HG03108 (cell line): ENCODE results near the gene AKR1B1.
"Not testable (repeated sequence)": the region's sequence is repeated elsewhere in the genome, so short reads cannot be mapped to it uniquely, and the experiment has no call there.

Source experiments
- ATAC-seq: cut with Tn5 transposase; IDR thresholded peaks from one replicate; pipeline ENCODE4 v1.9.1; 2021; ENCODE audit warnings: moderate library complexity; ENCODE audit not compliant: unreplicated experiment

The AKR1B1 gene

DNA sequence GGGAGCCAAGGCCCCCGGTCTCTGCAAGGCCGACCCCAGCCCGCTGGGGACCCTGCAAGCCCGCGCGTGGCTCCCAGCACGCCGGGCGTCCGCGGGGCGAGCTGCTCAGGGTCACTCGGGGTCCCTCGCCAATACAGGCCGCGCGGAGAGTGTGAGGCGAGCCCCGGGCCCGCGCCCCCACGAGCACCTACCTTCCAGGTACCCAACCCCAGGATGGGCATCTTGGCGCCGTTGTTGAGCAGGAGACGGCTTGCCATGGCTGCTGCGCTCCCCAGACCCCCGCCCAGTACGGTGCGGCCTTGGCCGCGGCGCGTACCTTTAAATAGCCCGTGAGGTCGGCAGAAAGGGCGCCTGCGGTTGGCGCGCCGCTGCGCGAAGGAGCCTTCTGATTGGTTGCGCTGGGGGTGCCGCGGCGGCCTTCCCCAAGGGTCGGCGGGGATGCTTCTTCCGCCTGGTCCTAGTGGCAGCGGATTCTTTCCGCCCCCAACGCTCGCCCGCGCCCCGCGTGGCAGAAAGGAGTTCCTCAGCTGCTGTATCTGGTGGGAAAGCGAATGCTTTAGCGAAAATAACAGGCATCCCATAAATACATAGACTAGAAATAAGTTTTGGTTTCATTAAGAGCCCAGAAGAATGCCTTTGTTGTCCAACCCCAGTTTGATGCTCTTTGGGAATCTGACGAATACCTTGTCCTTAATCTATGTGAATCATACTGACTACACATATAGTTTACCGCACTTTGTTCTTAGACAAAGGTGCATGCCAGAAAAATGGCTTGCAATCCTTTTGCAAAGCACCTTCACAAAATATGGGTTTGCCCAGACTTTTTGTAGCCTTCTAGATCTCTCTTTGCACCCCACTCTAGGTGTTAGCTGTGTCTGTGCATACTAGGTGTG, at the start of gene AKR1B1:
AKR1B1 (minus strand) TSS at position 295 of the 893 bp plus-strand sequence; CDS start at position 257, 38 bp downstream.
- ATAC-seq, result peak; percentile 94

- no peak for ATAC-seq
These were observed 47.0 kb upstream of the AKR1B1 start for GRCh38 chr7:134505856-134506255.

DNA sequence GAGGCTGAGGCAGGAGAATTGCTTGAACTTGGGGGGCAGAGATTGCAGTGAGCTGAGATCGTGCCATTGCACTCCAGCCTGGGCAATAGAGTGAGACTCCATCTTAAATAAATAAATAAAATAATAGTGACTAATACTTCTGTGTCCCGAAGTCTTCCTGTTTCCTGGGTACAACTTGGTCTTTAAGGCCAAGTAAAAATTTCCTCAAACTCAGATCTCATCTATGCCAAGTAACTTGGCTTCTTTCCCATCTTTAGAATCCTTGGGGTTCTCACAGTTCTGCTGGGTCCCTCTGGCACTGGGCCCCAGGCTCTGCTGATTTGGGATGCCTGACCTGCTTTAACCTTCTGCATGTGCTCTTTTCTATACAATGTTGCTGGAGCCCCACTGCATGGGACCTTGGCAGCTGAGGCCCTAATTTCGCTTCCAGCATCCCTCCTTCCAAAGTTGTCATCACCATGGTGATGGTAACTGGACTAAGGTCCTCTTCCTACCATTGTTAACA, 45.8 kb upstream of the AKR1B1 start:
- ATAC-seq, result no peak

- no peak for ATAC-seq
These were observed 43.8 kb upstream of the AKR1B1 start for GRCh38 chr7:134502463-134503371.

DNA sequence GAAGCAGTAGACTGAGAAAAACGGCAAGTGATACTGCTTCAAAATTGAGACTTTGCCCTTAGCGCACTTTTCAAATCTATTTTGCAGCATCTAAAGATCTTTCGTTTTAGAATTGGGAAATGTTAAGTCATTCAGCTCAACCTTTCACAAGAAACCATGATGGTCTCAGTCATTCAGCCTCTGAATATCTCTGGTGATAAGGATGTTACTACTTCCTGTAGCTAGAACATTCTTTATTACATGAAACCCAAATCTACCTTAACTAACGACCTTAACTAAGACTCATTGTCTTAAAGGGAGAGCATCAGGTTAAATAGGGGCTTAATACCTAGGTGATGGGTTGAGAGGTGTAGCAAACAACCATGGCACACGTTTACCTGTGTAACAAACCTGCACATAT, 42.1 kb upstream of the AKR1B1 start:
- no peak for ATAC-seq

DNA sequence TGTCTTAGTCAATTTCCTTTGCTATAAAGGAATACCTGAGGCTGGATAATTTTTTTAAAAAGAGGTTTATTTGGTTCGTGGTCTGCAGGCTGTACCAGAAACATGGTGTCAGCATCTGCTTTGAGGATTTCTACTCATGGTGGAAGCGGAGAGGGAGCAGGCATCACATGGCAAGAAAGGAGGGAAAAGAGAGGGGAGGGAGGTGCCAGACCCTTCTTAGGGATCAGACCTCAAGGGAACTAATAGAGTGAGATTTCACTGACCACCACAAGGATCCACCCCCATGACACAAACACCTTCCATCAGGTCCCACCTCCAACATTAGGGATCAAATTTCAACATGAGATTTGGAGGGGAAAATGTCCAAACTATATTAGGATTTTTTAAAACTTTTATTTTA, 41.5 kb upstream of the AKR1B1 start:
- no peak for ATAC-seq

DNA sequence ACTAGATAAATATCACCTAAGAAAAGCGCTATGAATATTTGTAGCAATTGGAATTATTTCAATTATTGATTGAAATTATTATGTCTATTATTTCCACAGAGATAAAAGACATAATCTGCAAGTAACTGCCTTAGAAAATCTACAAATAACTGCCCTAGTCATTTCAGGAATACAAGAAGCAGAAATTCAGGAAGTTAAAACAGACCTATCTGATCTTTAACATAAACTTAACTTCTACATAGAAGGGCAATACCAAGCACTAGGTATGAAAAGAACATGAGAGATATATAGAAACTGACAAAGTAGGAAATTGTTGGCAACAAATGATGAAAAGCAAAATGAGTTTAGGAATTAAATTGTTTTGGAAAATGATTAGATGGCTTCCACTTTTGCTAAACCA, 36.6 kb upstream of the AKR1B1 start:
- no peak for ATAC-seq

- no peak for ATAC-seq
These were observed 34.2 kb upstream of the AKR1B1 start for GRCh38 chr7:134493091-134493490.

DNA sequence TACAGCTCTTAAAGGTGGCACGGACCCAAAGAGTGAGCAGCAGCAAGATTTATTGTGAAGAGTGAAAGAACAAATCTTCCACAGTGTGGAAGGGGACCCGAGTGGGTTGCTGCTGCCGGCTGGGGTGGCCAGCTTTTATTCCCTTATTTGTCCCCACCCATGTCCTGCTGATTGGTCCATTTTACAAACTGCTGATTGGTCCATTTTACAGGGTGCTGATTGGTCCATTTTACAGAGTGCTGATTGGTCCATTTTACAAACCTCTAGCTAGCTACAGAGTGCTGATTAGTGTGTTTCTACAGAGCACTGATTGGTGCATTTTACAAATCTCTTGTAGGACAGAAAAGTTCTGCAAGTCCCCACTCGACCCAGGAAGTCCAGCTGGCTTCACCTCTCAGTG, 28.8 kb upstream of the AKR1B1 start:
- not testable (repeated sequence) for ATAC-seq

DNA sequence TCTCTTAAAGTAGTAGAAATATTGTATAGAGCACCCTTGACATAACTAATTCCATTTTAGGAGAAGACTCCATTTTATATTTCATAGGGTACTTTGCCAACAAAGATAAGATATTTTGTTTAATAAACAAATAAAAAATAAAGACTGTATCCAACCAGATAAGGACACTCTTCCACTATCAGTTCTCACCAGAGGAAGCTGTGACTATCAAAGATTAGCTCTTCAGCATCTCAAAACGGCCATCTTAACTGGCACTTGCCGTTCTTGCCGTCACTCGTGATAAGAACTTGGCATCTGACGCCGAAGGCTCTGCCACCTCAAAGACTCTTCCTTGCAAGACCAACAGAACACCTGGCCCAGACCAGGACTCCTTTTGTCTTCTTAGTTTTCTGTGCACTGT, 26.3 kb upstream of the AKR1B1 start:
- no peak for ATAC-seq

GRCh38 chr7:134483296-134483695, 24.4 kb upstream of the AKR1B1 start:
- no peak for ATAC-seq

- ATAC-seq, result no peak
These were observed 24.0 kb upstream of the AKR1B1 start for GRCh38 chr7:134482858-134483257.

- no peak for ATAC-seq
These were observed 22.3 kb upstream of the AKR1B1 start for GRCh38 chr7:134481167-134481566.

- ATAC-seq, result no peak
These were observed 21.8 kb upstream of the AKR1B1 start for GRCh38 chr7:134480730-134481129.

DNA sequence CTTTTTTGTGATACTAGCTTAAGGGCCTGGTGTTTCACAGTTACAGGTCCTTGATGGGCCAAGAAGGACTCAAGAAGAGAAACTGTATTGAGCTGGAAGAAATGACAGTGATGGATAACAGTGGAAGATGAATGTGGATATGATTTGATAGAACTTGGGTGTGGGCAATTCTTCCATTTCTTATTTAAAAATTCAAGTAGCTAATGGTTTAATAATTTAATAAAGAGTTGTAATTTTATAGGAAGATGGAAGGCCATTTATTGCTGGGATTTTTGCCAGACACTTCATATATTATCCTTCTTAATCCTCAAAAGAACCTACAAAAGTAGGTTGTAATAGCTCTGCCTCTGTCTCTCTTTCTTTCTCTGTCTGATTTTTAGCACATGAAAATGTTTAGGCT, 21.3 kb upstream of the AKR1B1 start:
- no peak for ATAC-seq

GRCh38 chr7:134478707-134479106, 19.8 kb upstream of the AKR1B1 start:
- no peak for ATAC-seq

DNA sequence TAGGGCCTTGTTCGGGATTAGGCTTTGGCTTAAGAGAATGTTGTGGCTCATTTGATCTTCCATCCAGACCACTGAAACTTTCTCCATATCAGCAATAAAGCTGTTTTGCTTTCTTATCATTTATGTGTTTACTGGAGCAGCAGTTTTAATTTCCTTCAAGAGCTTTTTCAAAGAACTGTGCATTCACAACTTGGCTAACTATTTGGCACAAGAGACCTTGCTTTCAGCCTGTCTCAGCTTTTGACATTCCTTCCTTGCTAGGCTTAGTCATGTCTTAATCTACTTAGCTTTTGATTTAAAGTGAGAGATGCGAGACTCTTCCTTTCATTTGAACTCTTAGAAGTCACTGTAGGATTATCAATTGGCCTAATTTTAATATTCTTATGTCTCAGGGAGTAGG, 19.1 kb upstream of the AKR1B1 start:
- no peak for ATAC-seq

GRCh38 chr7:134476044-134476443, 17.1 kb upstream of the AKR1B1 start:
- ATAC-seq, result no peak

DNA sequence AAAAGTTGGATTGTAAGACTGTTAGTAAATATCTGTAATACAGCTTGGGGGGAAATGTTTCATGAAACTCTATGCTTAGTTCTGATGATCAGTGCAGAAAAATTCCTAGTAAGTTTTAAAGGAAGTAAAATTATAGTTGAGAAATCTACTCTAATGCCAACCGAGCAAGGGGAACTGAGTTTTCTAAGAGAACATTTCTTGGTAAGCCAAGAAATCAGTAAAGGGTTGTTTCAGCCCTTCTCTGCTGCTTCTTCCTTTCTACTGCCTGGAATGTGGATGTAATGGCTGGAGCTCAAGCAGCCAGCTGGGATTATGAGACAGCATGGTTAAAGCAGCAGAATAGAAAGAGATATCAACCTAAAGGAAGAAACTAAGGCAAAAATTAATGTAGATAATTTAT, 15.9 kb upstream of the AKR1B1 start:
- ATAC-seq, result no peak

- ATAC-seq, result no peak
These were observed 15.0 kb upstream of the AKR1B1 start for GRCh38 chr7:134473861-134474291.

DNA sequence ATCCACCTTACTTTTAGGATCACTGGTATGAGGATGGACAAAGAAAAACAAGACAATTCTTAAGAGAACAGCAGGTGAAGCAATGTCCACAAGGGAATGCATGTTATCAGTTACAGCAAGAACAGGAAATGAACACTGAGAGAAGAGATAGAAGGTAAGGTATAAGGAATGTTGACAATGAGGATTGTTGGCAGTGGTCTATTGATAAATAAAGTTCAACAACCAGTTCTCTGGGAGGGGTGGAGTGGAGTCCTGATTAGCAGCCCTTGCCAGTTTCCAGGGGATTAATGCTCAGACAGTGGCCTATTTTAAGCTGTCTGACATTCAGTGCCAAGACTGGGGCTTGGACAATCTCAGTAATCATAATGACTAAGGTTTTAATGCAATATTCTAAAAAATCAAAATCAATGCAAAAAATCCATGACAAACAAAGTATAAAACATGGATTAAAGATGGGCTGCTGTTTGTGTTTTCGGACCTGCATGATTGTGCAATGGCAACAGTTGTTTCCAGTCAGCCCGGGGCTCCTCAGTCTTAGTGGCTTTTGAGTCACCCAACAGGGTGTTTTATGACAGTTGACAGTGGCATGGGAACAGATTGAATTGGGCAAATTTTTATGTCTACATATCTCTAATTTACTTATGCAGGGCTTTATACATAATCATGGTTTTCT, 13.8 kb upstream of the AKR1B1 start:
- no peak for ATAC-seq
